ENCODE measurements around the gene JCAD. TPM values are rescaled to one million over a fixed set of nuclear protein-coding genes. Genes with fewer than 3 reads are reported as not detected.

JCAD gene
- polyA plus RNA-seq, 1 experiment, result 38.3 TPM

- Histone ChIP-seq H3K4me3 (ENCODE audit: low read depth, low read length) (no peak overlapping the region), H3K27me3 (ENCODE audit: control insufficient read depth, insufficient read depth, low read length) (peaks cover 2% of the 10 kb centered on the region), H3K9me3 (ENCODE audit: control insufficient read depth, insufficient read depth, low read length) (no peaks in the 10 kb centered on the region), H3K27ac (ENCODE audit: low read depth, low read length) (peak overlapping the region; percentile 31)
- POLR2A ChIA-PET, result interaction anchor here (1.2 kb wide), 1 partner anchor 20 kb away, joined by 3 read pairs; no protein-coding TSS in a partner anchor
- CTCF ChIA-PET, result interaction anchor here (0.6 to 1.4 kb wide), 3 partner anchors 51 to 499 kb away, joined by 3 to 10 read pairs (median 3); no protein-coding TSS in a partner anchor
- TF ChIP-seq CTCF (IDR thresholded peaks at IDR 0.05; ENCODE audit: low read depth, low read length), result no peak
- DNase-seq (ENCODE audit: low read depth, low spot score), result peak; percentile 24
Measured at GRCh38 chr10:30092151-30092790, 32.9 kb upstream of the JCAD start.

- ChIA-PET CTCF (interaction anchor here (1.0 to 1.4 kb wide), 2 partner anchors 50 to 491 kb away, joined by 3 read pairs; no protein-coding TSS in a partner anchor), POLR2A (no interaction called here)
- Histone ChIP-seq H3K9me3 (ENCODE audit: control insufficient read depth, insufficient read depth, low read length) (no peaks in the 10 kb centered on the region), H3K27ac (ENCODE audit: low read depth, low read length) (no peak overlapping the region), H3K27me3 (ENCODE audit: control insufficient read depth, insufficient read depth, low read length) (peaks cover 2% of the 10 kb centered on the region), H3K4me3 (ENCODE audit: low read depth, low read length) (no peak overlapping the region)
- no peak for DNase-seq (ENCODE audit: low read depth, low spot score)
- TF ChIP-seq CTCF (IDR thresholded peaks at IDR 0.05; ENCODE audit: low read depth, low read length), result no peak
Measured at GRCh38 chr10:30091136-30091535, 31.8 kb upstream of the JCAD start.

GRCh38 chr10:30088178-30088577 is 28.8 kb upstream of the JCAD start:
- no peak for DNase-seq (ENCODE audit: low read depth, low spot score)
- ChIA-PET POLR2A (no interaction called here), CTCF (no interaction called here)
- TF ChIP-seq CTCF (IDR thresholded peaks at IDR 0.05; ENCODE audit: low read depth, low read length), result no peak
- no peak overlapping the region for H3K4me3 ChIP-seq (ENCODE audit: low read depth, low read length)
- H3K9me3 ChIP-seq (ENCODE audit: control insufficient read depth, insufficient read depth, low read length), result no peaks in the 10 kb centered on the region
- H3K27ac ChIP-seq (ENCODE audit: low read depth, low read length), result no peak overlapping the region
- peaks cover 6% of the 10 kb centered on the region for H3K27me3 ChIP-seq (ENCODE audit: control insufficient read depth, insufficient read depth, low read length)

GRCh38 chr10:30083934-30084333 is 24.5 kb upstream of the JCAD start:
- H3K27me3 ChIP-seq (ENCODE audit: control insufficient read depth, insufficient read depth, low read length), result peaks cover 4% of the 10 kb centered on the region
- CTCF ChIA-PET, result no interaction called here
- no peak for TF ChIP-seq CTCF (IDR thresholded peaks at IDR 0.05; ENCODE audit: low read depth, low read length)
- no peak for DNase-seq (ENCODE audit: low read depth, low spot score)
- no peak overlapping the region for H3K27ac ChIP-seq (ENCODE audit: low read depth, low read length)
- H3K4me3 ChIP-seq (ENCODE audit: low read depth, low read length), result no peak overlapping the region
- POLR2A ChIA-PET, result interaction anchor here (0.5 kb wide), 1 partner anchor 23 kb away, joined by 4 read pairs; no protein-coding TSS in a partner anchor
- no peaks in the 10 kb centered on the region for H3K9me3 ChIP-seq (ENCODE audit: control insufficient read depth, insufficient read depth, low read length)

GRCh38 chr10:30081182-30081581 is 21.8 kb upstream of the JCAD start:
- Histone ChIP-seq H3K27ac (ENCODE audit: low read depth, low read length) (no peak overlapping the region), H3K4me3 (ENCODE audit: low read depth, low read length) (no peak overlapping the region), H3K27me3 (ENCODE audit: control insufficient read depth, insufficient read depth, low read length) (peaks cover 4% of the 10 kb centered on the region), H3K9me3 (ENCODE audit: control insufficient read depth, insufficient read depth, low read length) (no peaks in the 10 kb centered on the region)
- ChIA-PET POLR2A (no interaction called here), CTCF (no interaction called here)
- DNase-seq (ENCODE audit: low read depth, low spot score), result no peak
- TF ChIP-seq CTCF (IDR thresholded peaks at IDR 0.05; ENCODE audit: low read depth, low read length), result no peak
